Pancreas (tissue), 10 donors: ENCODE measurements around the gene ADRB2. TPM values are rescaled to one million over a fixed set of nuclear protein-coding genes. Genes with fewer than 3 reads are reported as not detected.

Source experiments
- ATAC-seq, 4 donors: fragments of 200-7000 bp; cut with Tn5 transposase; one replicate each; pipeline versions ENCODE4 v1.8.0 to v1.9.1; 2020; ENCODE audit warnings: mild to moderate bottlenecking in 4 of 4, moderate library complexity in 4 of 4
- DNase-seq, 6 donors: peaks; one replicate each; pipeline ENCODE4 v3.0.0-alpha.2; 2020
- FAIRE-seq: peaks from 2 replicates; lab custom pipeline; 2012; peaks lifted over from hg19 to GRCh38; lab: Jason Lieb, UNC
- H3K27ac ChIP-seq, 4 donors: fragments of 200-600 bp; sonication (generic); 1 replicate in 3 of 4; 2 replicates in 1 of 4; pipeline versions ENCODE4 v1.5.0 to v1.8.0; 2020
- H3K27me3 ChIP-seq, 4 donors: fragments of 200-600 bp; one replicate each; pipeline ENCODE4 v1.8.0; 2021
- H3K36me3 ChIP-seq, 3 donors: fragments of 200-600 bp; sonication (generic) in 1 of 3; one replicate each; pipeline versions ENCODE4 v1.5.0 to v1.8.0; 2020 to 2021
- H3K4me1 ChIP-seq, 3 donors: fragments of 200-600 bp; one replicate each; pipeline ENCODE4 v1.8.0; 2021
- H3K4me3 ChIP-seq, 4 donors: fragments of 200-600 bp; sonication (generic) in 2 of 4; one replicate each; pipeline versions ENCODE4 v1.5.0 to v1.8.0; 2020 to 2021
- H3K9me3 ChIP-seq, 4 donors: fragments of 200-600 bp; one replicate each; pipeline ENCODE4 v1.8.0; 2021
- WGBS, 2 donors: extraction: QIAGEN DNeasy Blood & Tissue Kit; methylation state at CpG; one replicate each; pipeline ENCODE4 v1.1.7; 2013; 5-methylcytosine and 5-hydroxymethylcytosine counted together
- intact Hi-C, 3 donors: fragments of 100-400 bp; cut with DNase I; formaldehyde crosslinking; loops; one replicate each; pipeline versions ENCODE4 v1.11.1 to v1.14.2; 2022
- polyA plus RNA-seq, 2 donors: library from polyadenylated mRNA; stranded (reverse); fragments of 200-250 nt; gene quantifications; one replicate each; pipeline ENCODE4 v1.2.3, GENCODE V29; 2013
- total RNA-seq, 6 donors: library from RNA; stranded (reverse); fragmentation: NEBNext Ultra II Directional in 4 of 6; extraction: Animal tissue kit (Norgen Biotek cat#: 25700) in 4 of 6; gene quantifications; one replicate each; pipeline versions ENCODE4 v1.2.1 to v1.2.4, GENCODE V29; 2021 to 2023
- TF ChIP-seq, protein P1 (sequence below), 4 donors: fragments of 200-600 bp; sonication (generic) in 3 of 4; IDR thresholded peaks; one replicate each; pipeline versions ENCODE4 v1.5.0 to v1.8.0; 2021; ENCODE audit warnings: antibody characterized with exemption in 4 of 4
- donor health status: healthy with polysubstance abuse.
- donor health status: DM: no; HTN: no; CAD: no; lungs with moderate emphysema.
- donor health status: DM: no; HTN: no; CAD: no.
- donor health status: control.
- donor health status: control.
- donor health status: Bipolar disorder and iron deficiency.
- donor health status: DM: yes; HTN: yes; CAD: no.
- donor health status: DM: no; HTN: no; CAD: no.
- donor health status: DM: no; HTN: no; CAD: no.
- donor health status: DM: yes; HTN: yes; CAD: no.

Gene ADRB2
- total and polyA plus RNA-seq, 8 donors = 0.09 to 1.1 (median 0.48) TPM

DNA sequence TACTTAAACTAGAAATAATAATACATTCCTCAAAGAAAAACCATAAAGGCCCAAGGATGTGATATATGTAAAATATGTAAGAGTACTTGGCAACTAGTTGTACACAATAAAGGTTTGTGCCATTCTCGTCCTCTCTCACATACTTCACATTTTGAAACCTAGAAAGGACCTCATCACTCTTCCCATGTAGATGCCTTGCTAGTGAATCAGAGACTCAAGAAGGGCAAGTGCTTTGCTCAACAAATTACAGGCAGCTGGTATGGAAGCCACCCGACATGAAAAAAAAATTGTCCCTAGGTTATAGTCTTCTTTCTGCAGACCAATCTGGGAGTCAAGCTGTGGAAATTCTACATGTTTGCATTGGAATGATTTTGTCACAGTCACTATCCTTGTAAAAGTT, 31.7 kb downstream of the ADRB2 start:
- H3K27ac ChIP-seq = no peak overlapping the region

DNA sequence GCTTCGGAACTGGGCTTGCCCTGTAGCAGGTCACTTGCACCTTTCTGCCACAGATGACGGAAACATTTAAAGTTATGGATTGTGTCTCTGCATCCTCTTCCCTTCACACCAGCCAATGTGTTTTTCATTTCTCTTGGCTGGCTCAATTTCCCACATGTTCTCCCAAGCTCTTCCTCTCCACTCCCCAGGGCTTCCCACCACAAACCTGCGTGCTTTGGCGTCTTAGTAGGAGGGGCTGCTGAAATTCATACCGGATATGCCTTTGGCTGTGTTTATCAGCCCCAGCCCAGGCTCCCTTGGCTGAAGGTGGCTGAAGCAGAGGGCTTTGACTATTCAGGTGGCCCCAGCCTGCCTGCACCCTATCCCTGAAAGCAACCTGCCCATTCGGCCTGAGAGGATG, 32.1 kb downstream of the ADRB2 start:
- Histone ChIP-seq H3K36me3 (no peaks in the 10 kb centered on the region), H3K4me3 (no peak overlapping the region), H3K27me3 (no peaks in the 10 kb centered on the region), H3K27ac (no peak overlapping the region), H3K9me3 (no peaks in the 10 kb centered on the region), H3K4me1 (no peaks in the 10 kb centered on the region)
- ATAC-seq (no peak), DNase-seq (no peak), FAIRE-seq (no peak)
- intact Hi-C loops = no loop called here
- 75 to 82% methylated on average over 6 of the region's 6 CpGs for WGBS, 2 donors
- TF ChIP-seq, protein P1, sequence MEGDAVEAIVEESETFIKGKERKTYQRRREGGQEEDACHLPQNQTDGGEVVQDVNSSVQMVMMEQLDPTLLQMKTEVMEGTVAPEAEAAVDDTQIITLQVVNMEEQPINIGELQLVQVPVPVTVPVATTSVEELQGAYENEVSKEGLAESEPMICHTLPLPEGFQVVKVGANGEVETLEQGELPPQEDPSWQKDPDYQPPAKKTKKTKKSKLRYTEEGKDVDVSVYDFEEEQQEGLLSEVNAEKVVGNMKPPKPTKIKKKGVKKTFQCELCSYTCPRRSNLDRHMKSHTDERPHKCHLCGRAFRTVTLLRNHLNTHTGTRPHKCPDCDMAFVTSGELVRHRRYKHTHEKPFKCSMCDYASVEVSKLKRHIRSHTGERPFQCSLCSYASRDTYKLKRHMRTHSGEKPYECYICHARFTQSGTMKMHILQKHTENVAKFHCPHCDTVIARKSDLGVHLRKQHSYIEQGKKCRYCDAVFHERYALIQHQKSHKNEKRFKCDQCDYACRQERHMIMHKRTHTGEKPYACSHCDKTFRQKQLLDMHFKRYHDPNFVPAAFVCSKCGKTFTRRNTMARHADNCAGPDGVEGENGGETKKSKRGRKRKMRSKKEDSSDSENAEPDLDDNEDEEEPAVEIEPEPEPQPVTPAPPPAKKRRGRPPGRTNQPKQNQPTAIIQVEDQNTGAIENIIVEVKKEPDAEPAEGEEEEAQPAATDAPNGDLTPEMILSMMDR (IDR thresholded peaks at IDR 0.05) = no peak

More for the DNA sequence above, 31.7 kb downstream of the ADRB2 start:
- Histone ChIP-seq H3K36me3 (no peaks in the 10 kb centered on the region), H3K4me1 (no peaks in the 10 kb centered on the region), H3K9me3 (no peaks in the 10 kb centered on the region), H3K4me3 (no peak overlapping the region), H3K27me3 (no peaks in the 10 kb centered on the region)
- no peak for DNase-seq
- intact Hi-C loops = no loop called here
- FAIRE-seq = no peak
- 78 to 87% methylated on average over 2 of the region's 2 CpGs for WGBS, 2 donors
- TF ChIP-seq, protein P1 (IDR thresholded peaks at IDR 0.05) = no peak
- ATAC-seq = no peak

GRCh38 chr5:148859703-148860102, 33.3 kb downstream of the ADRB2 start:
- TF ChIP-seq, protein P1 (IDR thresholded peaks at IDR 0.05) = no peak
- FAIRE-seq = no peak

GRCh38 chr5:148860599-148860998, 34.2 kb downstream of the ADRB2 start:
- no peak overlapping the region for H3K4me3 ChIP-seq
- ATAC-seq = no peak
- FAIRE-seq = no peak
- DNase-seq = no peak
- WGBS, 2 donors = 64 to 66% methylated on average over 5 of the region's 5 CpGs
- no peaks in the 10 kb centered on the region for H3K36me3 ChIP-seq
- no peaks in the 10 kb centered on the region for H3K4me1 ChIP-seq
- H3K27ac ChIP-seq = no peak overlapping the region
- intact Hi-C loops = no loop called here
- H3K27me3 ChIP-seq = no peaks in the 10 kb centered on the region
- H3K9me3 ChIP-seq = no peaks in the 10 kb centered on the region
- TF ChIP-seq, protein P1 (IDR thresholded peaks at IDR 0.05) = no peak

More at GRCh38 chr5:148859703-148860102, 33.3 kb downstream of the ADRB2 start:
- no peak for ATAC-seq
- Histone ChIP-seq H3K27me3 (no peaks in the 10 kb centered on the region), H3K4me1 (no peaks in the 10 kb centered on the region), H3K27ac (no peak overlapping the region), H3K4me3 (no peak overlapping the region), H3K36me3 (no peaks in the 10 kb centered on the region), H3K9me3 (no peaks in the 10 kb centered on the region)
- intact Hi-C loops = no loop called here
- 93 to 97% methylated on average over 2 of the region's 2 CpGs for WGBS, 2 donors
- DNase-seq = no peak

- DNase-seq = no peak
- intact Hi-C loops = no loop called here
- TF ChIP-seq, protein P1 (IDR thresholded peaks at IDR 0.05) = no peak
- Histone ChIP-seq H3K4me3 (no peak overlapping the region), H3K4me1 (no peaks in the 10 kb centered on the region), H3K27me3 (no peaks in the 10 kb centered on the region), H3K27ac (no peak overlapping the region), H3K36me3 (no peaks in the 10 kb centered on the region), H3K9me3 (no peaks in the 10 kb centered on the region)
- WGBS, 2 donors = 54 to 78% methylated on average over 2 of the region's 2 CpGs
- no peak for FAIRE-seq
- no peak for ATAC-seq
These were observed 34.7 kb downstream of the ADRB2 start for GRCh38 chr5:148861088-148861487.
